ENCODE data around the gene INVS.

DNA sequence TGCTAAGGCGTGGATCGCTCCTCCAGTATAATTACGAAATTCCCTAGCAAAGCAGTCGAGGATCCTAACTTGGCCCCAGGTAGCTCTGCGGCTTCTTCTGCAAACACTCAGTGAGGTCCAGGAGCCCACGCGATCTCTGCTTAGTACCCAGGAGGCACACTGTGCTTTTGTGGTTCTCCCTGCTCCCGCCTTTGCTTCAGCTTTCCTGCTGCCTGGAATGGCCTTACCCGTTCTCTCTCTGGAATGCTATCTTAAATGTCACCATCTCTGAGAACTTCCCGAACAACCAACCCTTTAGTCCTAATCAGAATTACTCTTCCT lies 639 bp downstream of the INVS start:
- TF ChIP-seq, protein P1, sequence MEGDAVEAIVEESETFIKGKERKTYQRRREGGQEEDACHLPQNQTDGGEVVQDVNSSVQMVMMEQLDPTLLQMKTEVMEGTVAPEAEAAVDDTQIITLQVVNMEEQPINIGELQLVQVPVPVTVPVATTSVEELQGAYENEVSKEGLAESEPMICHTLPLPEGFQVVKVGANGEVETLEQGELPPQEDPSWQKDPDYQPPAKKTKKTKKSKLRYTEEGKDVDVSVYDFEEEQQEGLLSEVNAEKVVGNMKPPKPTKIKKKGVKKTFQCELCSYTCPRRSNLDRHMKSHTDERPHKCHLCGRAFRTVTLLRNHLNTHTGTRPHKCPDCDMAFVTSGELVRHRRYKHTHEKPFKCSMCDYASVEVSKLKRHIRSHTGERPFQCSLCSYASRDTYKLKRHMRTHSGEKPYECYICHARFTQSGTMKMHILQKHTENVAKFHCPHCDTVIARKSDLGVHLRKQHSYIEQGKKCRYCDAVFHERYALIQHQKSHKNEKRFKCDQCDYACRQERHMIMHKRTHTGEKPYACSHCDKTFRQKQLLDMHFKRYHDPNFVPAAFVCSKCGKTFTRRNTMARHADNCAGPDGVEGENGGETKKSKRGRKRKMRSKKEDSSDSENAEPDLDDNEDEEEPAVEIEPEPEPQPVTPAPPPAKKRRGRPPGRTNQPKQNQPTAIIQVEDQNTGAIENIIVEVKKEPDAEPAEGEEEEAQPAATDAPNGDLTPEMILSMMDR (IDR thresholded peaks at IDR 0.05 in 2 of 3, conservative IDR thresholded peaks at IDR 0.05 in 1 of 3; ENCODE audit: borderline replicate concordance in 1 of 3, insufficient read depth in 1 of 3, low read depth in 2 of 3, low read length in 2 of 3), result no peak
- no peak for TF ChIP-seq EZH2 (IDR thresholded peaks at IDR 0.05)
- TF ChIP-seq, protein P2, sequence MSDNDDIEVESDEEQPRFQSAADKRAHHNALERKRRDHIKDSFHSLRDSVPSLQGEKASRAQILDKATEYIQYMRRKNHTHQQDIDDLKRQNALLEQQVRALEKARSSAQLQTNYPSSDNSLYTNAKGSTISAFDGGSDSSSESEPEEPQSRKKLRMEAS (IDR thresholded peaks at IDR 0.05), result 0 out of 2 replicates have a peak, but pooled peaks have one; percentile 10
- no peak for TF ChIP-seq POLR2A (IDR thresholded peaks at IDR 0.05; ENCODE audit: borderline replicate concordance, extremely low read depth, insufficient read depth, insufficient read length)
- TF ChIP-seq ZNF274 (IDR thresholded peaks at IDR 0.05; ENCODE audit: low read depth, low read length), result no peak
- TF ChIP-seq FOSL1 (IDR thresholded peaks at IDR 0.05; ENCODE audit: low read depth), result no peak
- TF ChIP-seq JUND (IDR thresholded peaks at IDR 0.05), result no peak

Data from HCT116 (cell line).